PC-9 (cell line): Measurements from ENCODE around the gene MRPS18B. TPM values are rescaled to one million over a fixed set of nuclear protein-coding genes. Genes with fewer than 3 reads are reported as not detected.

Experiments
- BruUV-seq: library from RNA; stranded (reverse); fragments of 400-500 nt; replicated peaks from 2 replicates; lab custom pipeline; 2021; lab: Mats Ljungman, UMichigan
- CTCF ChIA-PET: fragments of 300-600 bp; sonication (Branson Sonifier 250); formaldehyde crosslinking; loops from one replicate; lab custom pipeline; 2022; ENCODE audit warnings: antibody characterized with exemption; lab: Charles Lee
- POLR2A ChIA-PET: fragments of 300-600 bp; sonication (Branson Sonifier 250); formaldehyde crosslinking; loops from one replicate; lab custom pipeline; 2022; ENCODE audit warnings: antibody characterized with exemption; ENCODE audit not compliant: unreplicated experiment; lab: Charles Lee
- DNase-seq, 2 experiments: peaks; one replicate each; pipeline versions ENCODE4 v3.0.0 to v3.0.0-alpha.2; 2015 to 2022; ENCODE audit warnings: mixed read lengths in 1 of 2
- H2AFZ ChIP-seq: fragments of 200-600 bp; sonication (generic); 2 replicates; pipeline ENCODE4 v1.8.1; 2017; ENCODE audit warnings: antibody characterized with exemption
- H3F3A ChIP-seq: fragments of 200-600 bp; sonication (generic); 2 replicates; pipeline ENCODE4 v1.8.1; 2017; ENCODE audit warnings: antibody characterized with exemption, mild to moderate bottlenecking, low read depth; ENCODE audit not compliant: insufficient read depth
- H3K27ac ChIP-seq: fragments of 200-600 bp; sonication (generic); 2 replicates; pipeline ENCODE4 v1.6.1; 2016; ENCODE audit warnings: mixed run types
- H3K27me3 ChIP-seq: fragments of 200-600 bp; sonication (generic); 2 replicates; pipeline ENCODE4 v1.6.1; 2016; ENCODE audit warnings: low read depth, mixed run types; ENCODE audit not compliant: insufficient read depth
- H3K36me3 ChIP-seq: fragments of 200-600 bp; sonication (generic); 2 replicates; pipeline ENCODE4 v1.6.1; 2016; ENCODE audit warnings: low read depth, mixed run types
- H3K4me1 ChIP-seq: fragments of 200-600 bp; sonication (generic); replicated peaks from 2 replicates; pipeline ENCODE4 v1.6.1; 2016; ENCODE audit warnings: mixed run types; ENCODE audit not compliant: insufficient read depth
- H3K4me2 ChIP-seq: fragments of 200-600 bp; sonication (generic); 2 replicates; pipeline ENCODE4 v1.6.1; 2017; ENCODE audit warnings: mixed run types
- H3K4me3 ChIP-seq: fragments of 200-600 bp; sonication (generic); 2 replicates; pipeline ENCODE4 v1.6.1; 2016; ENCODE audit warnings: mixed run types
- H3K79me2 ChIP-seq: fragments of 200-600 bp; sonication (generic); 2 replicates; pipeline ENCODE4 v1.6.1; 2017; ENCODE audit warnings: low read depth, mixed run types
- H3K9me2 ChIP-seq: fragments of 200-600 bp; sonication (generic); 2 replicates; pipeline ENCODE4 v1.8.1; 2017; ENCODE audit warnings: mild to moderate bottlenecking; ENCODE audit not compliant: insufficient read depth
- H3K9me3 ChIP-seq: fragments of 200-600 bp; sonication (generic); 2 replicates; pipeline ENCODE4 v1.8.1; 2016; ENCODE audit warnings: low read depth; ENCODE audit not compliant: insufficient read depth
- H4K20me1 ChIP-seq: fragments of 200-600 bp; sonication (generic); 2 replicates; pipeline ENCODE4 v1.8.1; 2017; ENCODE audit not compliant: insufficient read depth
- CTCF ChIP-seq: fragments of 200-600 bp; sonication (generic); conservative IDR thresholded peaks from 2 replicates; pipeline ENCODE4 v1.6.1; 2017; ENCODE audit warnings: mixed run types, antibody characterized with exemption, mild to moderate bottlenecking, moderate library complexity
- EZH2 ChIP-seq: fragments of 200-600 bp; sonication (generic); IDR thresholded peaks from 2 replicates; pipeline ENCODE4 v1.8.0; 2017; ENCODE audit warnings: antibody characterized with exemption, low read depth
- intact Hi-C: fragments of 100-400 bp; cut with micrococcal nuclease; formaldehyde crosslinking; loops from one replicate; pipeline ENCODE4 v1.10.0; 2022; ENCODE audit not compliant: unreplicated experiment
- total RNA-seq: library from RNA; stranded (reverse); gene quantifications from 2 replicates; pipeline ENCODE4 v1.2.3, GENCODE V29; 2021

MRPS18B gene
- total RNA-seq, 1 experiment from 2014 or later = 86.8 TPM

GRCh38 chr6:30610065-30610464 lies 7.6 kb upstream of the MRPS18B start:
- Histone ChIP-seq H3K4me3 (no peak overlapping the region), H3K9me2 (no peaks in the 10 kb centered on the region), H3F3A (peaks cover 56% of the 10 kb centered on the region), H3K36me3 (peaks cover 26% of the 10 kb centered on the region), H3K4me1 (peaks cover 26% of the 10 kb centered on the region), H2AFZ (no peak overlapping the region), H3K9me3 (no peaks in the 10 kb centered on the region), H3K4me2 (no peak overlapping the region), H3K27ac (no peak overlapping the region), H3K79me2 (peaks cover 9% of the 10 kb centered on the region), H4K20me1 (peaks cover 26% of the 10 kb centered on the region; the same call in 1 of the 2 replicates), H3K27me3 (no peaks in the 10 kb centered on the region)
- POLR2A ChIA-PET = interaction anchor here (0.6 to 0.7 kb wide), 2 partner anchors 36 to 40 kb away, joined by 3 read pairs; no protein-coding TSS in a partner anchor
- TF ChIP-seq EZH2 (no peak), CTCF (no peak)
- BruUV-seq = no TSS peak
- CTCF ChIA-PET = interaction anchor here (1.1 kb wide), 1 partner anchor 62 kb away, joined by 4 read pairs; the partner anchor contains the start of gene DHX16
- no peak for DNase-seq
- intact Hi-C loops = no loop called here

- no peak for DNase-seq
- no peak overlapping the region for H2AFZ ChIP-seq
- no peaks in the 10 kb centered on the region for H3K9me2 ChIP-seq
- peaks cover 68% of the 10 kb centered on the region for H3F3A ChIP-seq
- peaks cover 32% of the 10 kb centered on the region for H3K36me3 ChIP-seq
- TF ChIP-seq CTCF (no peak), EZH2 (no peak)
- no TSS peak for BruUV-seq
- no peak overlapping the region for H3K27ac ChIP-seq
- intact Hi-C loops = no loop called here
- POLR2A ChIA-PET = interaction anchor here (0.5 to 0.7 kb wide), 2 partner anchors 20 to 368 kb away, joined by 3 to 6 read pairs; no protein-coding TSS in a partner anchor
- no peaks in the 10 kb centered on the region for H3K9me3 ChIP-seq
- peaks cover 20% of the 10 kb centered on the region for H3K79me2 ChIP-seq
- peaks cover 26% of the 10 kb centered on the region; the same call in 1 of the 2 replicates for H4K20me1 ChIP-seq
- H3K27me3 ChIP-seq = no peaks in the 10 kb centered on the region
- no peak overlapping the region for H3K4me3 ChIP-seq
- CTCF ChIA-PET = no interaction called here
- H3K4me2 ChIP-seq = no peak overlapping the region
- peaks cover 26% of the 10 kb centered on the region for H3K4me1 ChIP-seq
These were observed 6.3 kb upstream of the MRPS18B start for GRCh38 chr6:30611150-30611855.

GRCh38 chr6:30611856-30612194 lies 5.8 kb upstream of the MRPS18B start:
- H4K20me1 ChIP-seq = peaks cover 26% of the 10 kb centered on the region; the same call in 1 of the 2 replicates
- no peaks in the 10 kb centered on the region for H3K9me2 ChIP-seq
- ChIA-PET CTCF (interaction anchor here (0.8 to 0.9 kb wide), 2 partner anchors 74 to 130 kb away, joined by 3 to 4 read pairs; no protein-coding TSS in a partner anchor), POLR2A (interaction anchor here (0.7 kb wide), 4 partner anchors 12 to 277 kb away, joined by 3 to 6 read pairs (median 4); no protein-coding TSS in a partner anchor)
- no TSS peak for BruUV-seq
- H3K4me3 ChIP-seq = no peak overlapping the region
- no peak overlapping the region for H3K27ac ChIP-seq
- H2AFZ ChIP-seq = no peak overlapping the region
- no peak overlapping the region for H3K4me2 ChIP-seq
- no peak for TF ChIP-seq EZH2
- TF ChIP-seq CTCF = no peak
- intact Hi-C loops = no loop called here
- peaks cover 69% of the 10 kb centered on the region for H3F3A ChIP-seq
- peaks cover 26% of the 10 kb centered on the region for H3K4me1 ChIP-seq
- H3K9me3 ChIP-seq = no peaks in the 10 kb centered on the region
- H3K36me3 ChIP-seq = peaks cover 32% of the 10 kb centered on the region
- DNase-seq = no peak
- no peaks in the 10 kb centered on the region for H3K27me3 ChIP-seq
- H3K79me2 ChIP-seq = peaks cover 26% of the 10 kb centered on the region
